Posterior cingulate gyrus (tissue), 11 donors: ENCODE data around the gene S100B.
A peak's percentile ranks its signal among the peaks of the same experiment; 100 is the strongest.

ENCODE experiments used
- DNase-seq, 10 donors: peaks; one replicate each; pipeline versions ENCODE4 v3.0.0 to v3.0.0-alpha.2; 2020 to 2021; ENCODE audit warnings: mixed read lengths in 3 of 10
- intact Hi-C: fragments of 100-400 bp; cut with DNase I; formaldehyde crosslinking; loops from one replicate; pipeline ENCODE4 v1.15.1; 2023

S100B gene

GRCh38 chr21:46564391-46564790 lies 40.5 kb downstream of the S100B start:
- intact Hi-C loops, result no loop called here
- DNase-seq, result no peak

- DNase-seq, result no peak
- intact Hi-C loops, result no loop called here
Observed at GRCh38 chr21:46562964-46563607, 41.8 kb downstream of the S100B start.

GRCh38 chr21:46562472-46562871 lies 42.4 kb downstream of the S100B start:
- no peak for DNase-seq
- intact Hi-C loops, result no loop called here

- intact Hi-C loops, result no loop called here
- no peak for DNase-seq
Observed at GRCh38 chr21:46561445-46562090, 43.3 kb downstream of the S100B start.

GRCh38 chr21:46560568-46561444 lies 44.1 kb downstream of the S100B start:
- intact Hi-C loops, result no loop called here
- DNase-seq, result peak in 1 of 10 donors; percentile 85

- DNase-seq, result peak in 2 of 10 donors; percentile 41 to 81
- intact Hi-C loops, result no loop called here
Observed at GRCh38 chr21:46559291-46559983, 45.4 kb downstream of the S100B start.

- DNase-seq, result peak in 1 of 10 donors; percentile 79
Observed at GRCh38 chr21:46557919-46558392, 46.9 kb downstream of the S100B start.

GRCh38 chr21:46557469-46557868 lies 47.4 kb downstream of the S100B start:
- DNase-seq, result no peak
- intact Hi-C loops, result no loop called here

More at GRCh38 chr21:46557919-46558392, 46.9 kb downstream of the S100B start:
- intact Hi-C loops, result no loop called here

- intact Hi-C loops, result no loop called here
Observed at GRCh38 chr21:46556802-46557201, 48.1 kb downstream of the S100B start.

GRCh38 chr21:46555678-46556077 lies 49.2 kb downstream of the S100B start:
- intact Hi-C loops, result no loop called here
- DNase-seq, result no peak

More at GRCh38 chr21:46556802-46557201, 48.1 kb downstream of the S100B start:
- peak in 1 of 10 donors; percentile 78 for DNase-seq

- intact Hi-C loops, result no loop called here
- peak in 1 of 10 donors; percentile 70 for DNase-seq
Observed at GRCh38 chr21:46555225-46555617, 49.7 kb downstream of the S100B start.

- peak in 1 of 10 donors; percentile 85 for DNase-seq
- intact Hi-C loops, result no loop called here
Observed at GRCh38 chr21:46554431-46555224, 50.3 kb downstream of the S100B start.

GRCh38 chr21:46553993-46554392 lies 50.9 kb downstream of the S100B start:
- intact Hi-C loops, result no loop called here
- no peak for DNase-seq

- DNase-seq, result no peak
- intact Hi-C loops, result no loop called here
Observed at GRCh38 chr21:46552865-46553379, 52.0 kb downstream of the S100B start.

- intact Hi-C loops, result no loop called here
- no peak for DNase-seq
Observed at GRCh38 chr21:46552274-46552673, 52.6 kb downstream of the S100B start.

GRCh38 chr21:46551636-46552241 lies 53.1 kb downstream of the S100B start:
- peak in 1 of 10 donors; percentile 72 for DNase-seq
- intact Hi-C loops, result no loop called here

- intact Hi-C loops, result no loop called here
- no peak for DNase-seq
Observed at GRCh38 chr21:46550116-46550941, 54.6 kb downstream of the S100B start.

GRCh38 chr21:46549650-46550049 lies 55.2 kb downstream of the S100B start:
- intact Hi-C loops, result no loop called here

More at GRCh38 chr21:46549650-46550049, 55.2 kb downstream of the S100B start:
- peak in 1 of 10 donors; percentile 77 for DNase-seq
